Lower lobe of right lung (tissue), 2 donors: Measurements from ENCODE around the gene CBFA2T3. TPM values are rescaled to one million over a fixed set of nuclear protein-coding genes. Genes with fewer than 3 reads are reported as not detected.

Experiments
- ATAC-seq, 2 donors: fragments of 200-7000 bp; cut with Tn5 transposase; one replicate each; pipeline ENCODE4 v1.9.1; 2020 to 2022; ENCODE audit warnings: mild to moderate bottlenecking in 2 of 2, moderate library complexity in 2 of 2
- DNase-seq: peaks from one replicate; pipeline ENCODE4 v3.0.0-alpha.2; 2020
- H3K27ac ChIP-seq: fragments of 200-600 bp; one replicate; pipeline ENCODE4 v1.8.0; 2022
- H3K27me3 ChIP-seq: fragments of 200-600 bp; one replicate; pipeline ENCODE4 v1.8.0; 2022; ENCODE audit warnings: low read depth
- H3K36me3 ChIP-seq: fragments of 200-600 bp; one replicate; pipeline ENCODE4 v1.8.0; 2022; ENCODE audit warnings: mild to moderate bottlenecking
- H3K4me1 ChIP-seq: fragments of 200-600 bp; one replicate; pipeline ENCODE4 v1.8.0; 2022
- H3K4me3 ChIP-seq: fragments of 200-600 bp; one replicate; pipeline ENCODE4 v1.8.0; 2022; ENCODE audit warnings: mild to moderate bottlenecking
- H3K9me3 ChIP-seq: fragments of 200-600 bp; one replicate; pipeline ENCODE4 v1.8.0; 2022
- CTCF ChIP-seq: fragments of 200-600 bp; IDR thresholded peaks from one replicate; pipeline ENCODE4 v1.8.0; 2022; ENCODE audit warnings: antibody characterized with exemption, mild to moderate bottlenecking
- intact Hi-C: fragments of 100-400 bp; cut with DNase I; formaldehyde crosslinking; loops from one replicate; pipeline ENCODE4 v1.11.0; 2022
- total RNA-seq: library from RNA; stranded (reverse); fragmentation: NEBNext Ultra II Directional; extraction: Animal tissue kit (Norgen Biotek cat#: 25700); gene quantifications from one replicate; pipeline ENCODE4 v1.2.1, GENCODE V29; 2021
- donor health status: DM: no; HTN: yes; CAD: no; lungs with severe emphysema.

The CBFA2T3 gene
- total RNA-seq, 1 donor from 2014 or later = 14.3 TPM

GRCh38 chr16:88932929-88933328 is 44.1 kb downstream of the CBFA2T3 start:
- H3K4me3 ChIP-seq = no peak overlapping the region
- intact Hi-C loops = no loop called here
- no peak for DNase-seq
- H3K27ac ChIP-seq = no peak overlapping the region
- no peaks in the 10 kb centered on the region for H3K9me3 ChIP-seq
- no peaks in the 10 kb centered on the region for H3K36me3 ChIP-seq
- TF ChIP-seq CTCF = no peak
- H3K27me3 ChIP-seq = peaks cover 5% of the 10 kb centered on the region
- peaks cover 31% of the 10 kb centered on the region for H3K4me1 ChIP-seq
- no peak for ATAC-seq

- Histone ChIP-seq H3K27ac (no peak overlapping the region), H3K4me1 (peaks cover 21% of the 10 kb centered on the region), H3K36me3 (no peaks in the 10 kb centered on the region), H3K9me3 (no peaks in the 10 kb centered on the region), H3K27me3 (peaks cover 5% of the 10 kb centered on the region), H3K4me3 (no peak overlapping the region)
- ATAC-seq (no peak), DNase-seq (no peak)
- no peak for TF ChIP-seq CTCF
- intact Hi-C loops = no loop called here
Observed at GRCh38 chr16:88931936-88932335, 45.1 kb downstream of the CBFA2T3 start.

GRCh38 chr16:88931373-88931900 is 45.6 kb downstream of the CBFA2T3 start:
- intact Hi-C loops = no loop called here
- no peak for TF ChIP-seq CTCF
- no peak overlapping the region for H3K27ac ChIP-seq
- H3K36me3 ChIP-seq = no peaks in the 10 kb centered on the region
- no peak for DNase-seq
- H3K27me3 ChIP-seq = peaks cover 5% of the 10 kb centered on the region
- H3K9me3 ChIP-seq = no peaks in the 10 kb centered on the region
- ATAC-seq = no peak
- H3K4me3 ChIP-seq = no peak overlapping the region
- H3K4me1 ChIP-seq = peaks cover 16% of the 10 kb centered on the region

- Histone ChIP-seq H3K9me3 (no peaks in the 10 kb centered on the region), H3K27me3 (peaks cover 3% of the 10 kb centered on the region), H3K4me3 (no peak overlapping the region), H3K36me3 (no peaks in the 10 kb centered on the region), H3K4me1 (peaks cover 11% of the 10 kb centered on the region), H3K27ac (no peak overlapping the region)
- intact Hi-C loops = no loop called here
- DNase-seq (no peak), ATAC-seq (no peak)
- no peak for TF ChIP-seq CTCF
Observed at GRCh38 chr16:88930716-88931115, 46.3 kb downstream of the CBFA2T3 start.

GRCh38 chr16:88929091-88929445 is 47.9 kb downstream of the CBFA2T3 start:
- no peak for TF ChIP-seq CTCF
- Histone ChIP-seq H3K36me3 (no peaks in the 10 kb centered on the region), H3K4me1 (peaks cover 18% of the 10 kb centered on the region), H3K4me3 (no peak overlapping the region), H3K27me3 (peaks cover 4% of the 10 kb centered on the region), H3K9me3 (no peaks in the 10 kb centered on the region), H3K27ac (no peak overlapping the region)
- intact Hi-C loops = no loop called here
- DNase-seq (no peak), ATAC-seq (no peak)
